ENCODE measurements around the gene SERINC2. TPM values are rescaled to one million over a fixed set of nuclear protein-coding genes. Genes with fewer than 3 reads are reported as not detected.

The SERINC2 gene
- total and polyA plus RNA-seq, 4 experiments from 2014 or later: 0.11 to 0.18 (median 0.15) TPM; not detected in 1

GRCh38 chr1:31376375-31377134 lies 36.5 kb upstream of the SERINC2 start:
- peaks cover 8% of the 10 kb centered on the region for H3K4me1 ChIP-seq (ENCODE audit: insufficient read depth, low read length)
- POLR2A ChIA-PET (ENCODE audit: partially characterized antibody): no interaction called here
- H3K36me3 ChIP-seq (ENCODE audit: insufficient read depth, low read length): no peaks in the 10 kb centered on the region
- Mint-ChIP-seq H3K4me1 (peaks cover 8 to 18% (median 13%) of the 10 kb centered on the region in 4 donors), H3K9me3 (no peaks in the 10 kb centered on the region), H3K27ac (no peak overlapping the region), H3K4me3 (no peak overlapping the region), H3K27me3 (peaks cover 2 to 4% of the 10 kb centered on the region in 2 donors), H3K36me3 (no peaks in the 10 kb centered on the region)
- no peaks in the 10 kb centered on the region for H3K27me3 ChIP-seq (ENCODE audit: insufficient read depth, low read length)
- DNase-seq: no peak
- H3K27ac ChIP-seq (ENCODE audit: low read depth, low read length): no peak overlapping the region
- CTCF ChIA-PET (ENCODE audit: partially characterized antibody): interaction anchor here (1.8 kb wide), 1 partner anchor 18 kb away, joined by 5 read pairs; no protein-coding TSS in a partner anchor
- no peaks in the 10 kb centered on the region for H3K9me3 ChIP-seq (ENCODE audit: control insufficient read depth in 1 of 2, low read length in 2 of 2)
- no peak overlapping the region for H3K4me3 ChIP-seq (ENCODE audit: low read length in 2 of 2)
- intact Hi-C loops (cut with micrococcal nuclease): no loop called here

GRCh38 chr1:31377364-31377863 lies 35.6 kb upstream of the SERINC2 start:
- no peaks in the 10 kb centered on the region for H3K27me3 ChIP-seq (ENCODE audit: insufficient read depth, low read length)
- H3K4me3 ChIP-seq (ENCODE audit: low read length in 2 of 2): no peak overlapping the region
- intact Hi-C loops (cut with micrococcal nuclease): no loop called here
- Mint-ChIP-seq H3K4me1 (peaks cover 7 to 16% (median 11%) of the 10 kb centered on the region in 4 donors), H3K4me3 (no peak overlapping the region), H3K9me3 (no peaks in the 10 kb centered on the region), H3K27ac (no peak overlapping the region), H3K27me3 (peaks cover 4 to 10% of the 10 kb centered on the region in 2 donors), H3K36me3 (no peaks in the 10 kb centered on the region)
- no peaks in the 10 kb centered on the region for H3K36me3 ChIP-seq (ENCODE audit: insufficient read depth, low read length)
- DNase-seq: no peak
- no peaks in the 10 kb centered on the region for H3K9me3 ChIP-seq (ENCODE audit: control insufficient read depth in 1 of 2, low read length in 2 of 2)
- POLR2A ChIA-PET (ENCODE audit: partially characterized antibody): no interaction called here
- no peak overlapping the region for H3K27ac ChIP-seq (ENCODE audit: low read depth, low read length)
- H3K4me1 ChIP-seq (ENCODE audit: insufficient read depth, low read length): peaks cover 8% of the 10 kb centered on the region
- CTCF ChIA-PET (ENCODE audit: partially characterized antibody): interaction anchor here (1.8 kb wide), 1 partner anchor 17 kb away, joined by 5 read pairs; no protein-coding TSS in a partner anchor

GRCh38 chr1:31378001-31378400 lies 35.0 kb upstream of the SERINC2 start:
- intact Hi-C loops (cut with micrococcal nuclease): no loop called here
- peaks cover 6 to 10% (median 8%) of the 10 kb centered on the region in 4 donors for H3K4me1 Mint-ChIP-seq

GRCh38 chr1:31380181-31380580 lies 32.8 kb upstream of the SERINC2 start:
- ChIA-PET CTCF (ENCODE audit: partially characterized antibody) (no interaction called here), POLR2A (ENCODE audit: partially characterized antibody) (no interaction called here)
- Histone ChIP-seq H3K27me3 (ENCODE audit: insufficient read depth, low read length) (no peaks in the 10 kb centered on the region), H3K36me3 (ENCODE audit: insufficient read depth, low read length) (no peaks in the 10 kb centered on the region), H3K9me3 (ENCODE audit: control insufficient read depth in 1 of 2, low read length in 2 of 2) (no peaks in the 10 kb centered on the region), H3K27ac (ENCODE audit: low read depth, low read length) (no peak overlapping the region), H3K4me1 (ENCODE audit: insufficient read depth, low read length) (no peaks in the 10 kb centered on the region), H3K4me3 (ENCODE audit: low read length in 2 of 2) (no peak overlapping the region)
- peaks cover 0 to 3% (median 0%) of the 10 kb centered on the region in 4 donors for H3K4me1 Mint-ChIP-seq
- H3K27me3 Mint-ChIP-seq: peaks cover 7 to 24% of the 10 kb centered on the region in 2 donors
- H3K4me3 Mint-ChIP-seq: peak overlapping the region in 1 of 8 donors; percentile 32
- no peaks in the 10 kb centered on the region for H3K36me3 Mint-ChIP-seq
- peak overlapping the region in 1 of 7 donors; percentile 50 for H3K27ac Mint-ChIP-seq
- DNase-seq: no peak
- H3K9me3 Mint-ChIP-seq: no peaks in the 10 kb centered on the region
- intact Hi-C loops (cut with micrococcal nuclease): no loop called here

More at GRCh38 chr1:31378001-31378400, 35.0 kb upstream of the SERINC2 start:
- Histone ChIP-seq H3K4me3 (ENCODE audit: low read length in 2 of 2) (no peak overlapping the region), H3K4me1 (ENCODE audit: insufficient read depth, low read length) (peaks cover 5% of the 10 kb centered on the region), H3K27ac (ENCODE audit: low read depth, low read length) (no peak overlapping the region), H3K27me3 (ENCODE audit: insufficient read depth, low read length) (no peaks in the 10 kb centered on the region), H3K9me3 (ENCODE audit: control insufficient read depth in 1 of 2, low read length in 2 of 2) (no peaks in the 10 kb centered on the region), H3K36me3 (ENCODE audit: insufficient read depth, low read length) (no peaks in the 10 kb centered on the region)
- ChIA-PET POLR2A (ENCODE audit: partially characterized antibody) (no interaction called here), CTCF (ENCODE audit: partially characterized antibody) (interaction anchor here (1.8 kb wide), 1 partner anchor 16 kb away, joined by 5 read pairs; no protein-coding TSS in a partner anchor)
- H3K36me3 Mint-ChIP-seq: no peaks in the 10 kb centered on the region
- peaks cover 7 to 14% of the 10 kb centered on the region in 2 donors for H3K27me3 Mint-ChIP-seq
- no peaks in the 10 kb centered on the region for H3K9me3 Mint-ChIP-seq
- no peak for DNase-seq
- H3K27ac Mint-ChIP-seq: no peak overlapping the region
- H3K4me3 Mint-ChIP-seq: no peak overlapping the region

- ChIA-PET POLR2A (ENCODE audit: partially characterized antibody) (no interaction called here), CTCF (ENCODE audit: partially characterized antibody) (no interaction called here)
- Mint-ChIP-seq H3K36me3 (no peaks in the 10 kb centered on the region), H3K4me3 (no peak overlapping the region), H3K27ac (no peak overlapping the region), H3K4me1 (peaks cover 0 to 1% (median 0%) of the 10 kb centered on the region in 4 donors), H3K27me3 (peaks cover 12 to 35% of the 10 kb centered on the region in 2 donors), H3K9me3 (no peaks in the 10 kb centered on the region)
- no peak for DNase-seq
- H3K4me1 ChIP-seq (ENCODE audit: insufficient read depth, low read length): no peaks in the 10 kb centered on the region
- no peaks in the 10 kb centered on the region for H3K36me3 ChIP-seq (ENCODE audit: insufficient read depth, low read length)
- H3K9me3 ChIP-seq (ENCODE audit: control insufficient read depth in 1 of 2, low read length in 2 of 2): no peaks in the 10 kb centered on the region
- no peak overlapping the region for H3K4me3 ChIP-seq (ENCODE audit: low read length in 2 of 2)
- intact Hi-C loops (cut with micrococcal nuclease): no loop called here
- H3K27ac ChIP-seq (ENCODE audit: low read depth, low read length): no peak overlapping the region
- H3K27me3 ChIP-seq (ENCODE audit: insufficient read depth, low read length): no peaks in the 10 kb centered on the region
These were observed 31.4 kb upstream of the SERINC2 start for GRCh38 chr1:31381394-31382294.

GRCh38 chr1:31382379-31382989 lies 30.5 kb upstream of the SERINC2 start:
- Histone ChIP-seq H3K27ac (ENCODE audit: low read depth, low read length) (no peak overlapping the region), H3K4me3 (ENCODE audit: low read length in 2 of 2) (no peak overlapping the region), H3K36me3 (ENCODE audit: insufficient read depth, low read length) (no peaks in the 10 kb centered on the region), H3K27me3 (ENCODE audit: insufficient read depth, low read length) (no peaks in the 10 kb centered on the region), H3K4me1 (ENCODE audit: insufficient read depth, low read length) (no peaks in the 10 kb centered on the region), H3K9me3 (ENCODE audit: control insufficient read depth in 1 of 2, low read length in 2 of 2) (no peaks in the 10 kb centered on the region)
- Mint-ChIP-seq H3K9me3 (no peaks in the 10 kb centered on the region), H3K4me1 (no peaks in the 10 kb centered on the region), H3K36me3 (no peaks in the 10 kb centered on the region), H3K27me3 (peaks cover 12 to 35% of the 10 kb centered on the region in 2 donors), H3K4me3 (no peak overlapping the region), H3K27ac (no peak overlapping the region)
- intact Hi-C loops (cut with micrococcal nuclease): no loop called here
- DNase-seq: no peak
- ChIA-PET POLR2A (ENCODE audit: partially characterized antibody) (no interaction called here), CTCF (ENCODE audit: partially characterized antibody) (no interaction called here)

All from CD4-positive, alpha-beta memory T cell (primary cell).